Pancreas (tissue), 10 donors: ENCODE data around the gene MELTF. TPM values are rescaled to one million over a fixed set of nuclear protein-coding genes. Genes with fewer than 3 reads are reported as not detected.

Source experiments
- ATAC-seq, 4 donors: fragments of 200-7000 bp; cut with Tn5 transposase; one replicate each; pipeline versions ENCODE4 v1.8.0 to v1.9.1; 2020; ENCODE audit warnings: mild to moderate bottlenecking in 4 of 4, moderate library complexity in 4 of 4
- DNase-seq, 6 donors: peaks; one replicate each; pipeline ENCODE4 v3.0.0-alpha.2; 2020
- FAIRE-seq: peaks from 2 replicates; lab custom pipeline; 2012; peaks lifted over from hg19 to GRCh38; lab: Jason Lieb, UNC
- H3K27ac ChIP-seq, 4 donors: fragments of 200-600 bp; sonication (generic); 1 replicate in 3 of 4; 2 replicates in 1 of 4; pipeline versions ENCODE4 v1.5.0 to v1.8.0; 2020
- H3K27me3 ChIP-seq, 4 donors: fragments of 200-600 bp; one replicate each; pipeline ENCODE4 v1.8.0; 2021
- H3K36me3 ChIP-seq, 3 donors: fragments of 200-600 bp; sonication (generic) in 1 of 3; one replicate each; pipeline versions ENCODE4 v1.5.0 to v1.8.0; 2020 to 2021
- H3K4me1 ChIP-seq, 3 donors: fragments of 200-600 bp; one replicate each; pipeline ENCODE4 v1.8.0; 2021
- H3K4me3 ChIP-seq, 4 donors: fragments of 200-600 bp; sonication (generic) in 2 of 4; one replicate each; pipeline versions ENCODE4 v1.5.0 to v1.8.0; 2020 to 2021
- H3K9me3 ChIP-seq, 4 donors: fragments of 200-600 bp; one replicate each; pipeline ENCODE4 v1.8.0; 2021
- WGBS, 2 donors: extraction: QIAGEN DNeasy Blood & Tissue Kit; methylation state at CpG; one replicate each; pipeline ENCODE4 v1.1.7; 2013; 5-methylcytosine and 5-hydroxymethylcytosine counted together
- intact Hi-C, 3 donors: fragments of 100-400 bp; cut with DNase I; formaldehyde crosslinking; loops; one replicate each; pipeline versions ENCODE4 v1.11.1 to v1.14.2; 2022
- polyA plus RNA-seq, 2 donors: library from polyadenylated mRNA; stranded (reverse); fragments of 200-250 nt; gene quantifications; one replicate each; pipeline ENCODE4 v1.2.3, GENCODE V29; 2013
- total RNA-seq, 6 donors: library from RNA; stranded (reverse); fragmentation: NEBNext Ultra II Directional in 4 of 6; extraction: Animal tissue kit (Norgen Biotek cat#: 25700) in 4 of 6; gene quantifications; one replicate each; pipeline versions ENCODE4 v1.2.1 to v1.2.4, GENCODE V29; 2021 to 2023
- TF ChIP-seq, protein P1 (sequence below), 4 donors: fragments of 200-600 bp; sonication (generic) in 3 of 4; IDR thresholded peaks; one replicate each; pipeline versions ENCODE4 v1.5.0 to v1.8.0; 2021; ENCODE audit warnings: antibody characterized with exemption in 4 of 4
- donor health status: healthy with polysubstance abuse.
- donor health status: DM: no; HTN: no; CAD: no; lungs with moderate emphysema.
- donor health status: DM: no; HTN: no; CAD: no.
- donor health status: control.
- donor health status: control.
- donor health status: Bipolar disorder and iron deficiency.
- donor health status: DM: yes; HTN: yes; CAD: no.
- donor health status: DM: no; HTN: no; CAD: no.
- donor health status: DM: no; HTN: no; CAD: no.
- donor health status: DM: yes; HTN: yes; CAD: no.

Gene MELTF
- total and polyA plus RNA-seq, 8 donors = 2.9 to 21.7 (median 6.8) TPM

DNA sequence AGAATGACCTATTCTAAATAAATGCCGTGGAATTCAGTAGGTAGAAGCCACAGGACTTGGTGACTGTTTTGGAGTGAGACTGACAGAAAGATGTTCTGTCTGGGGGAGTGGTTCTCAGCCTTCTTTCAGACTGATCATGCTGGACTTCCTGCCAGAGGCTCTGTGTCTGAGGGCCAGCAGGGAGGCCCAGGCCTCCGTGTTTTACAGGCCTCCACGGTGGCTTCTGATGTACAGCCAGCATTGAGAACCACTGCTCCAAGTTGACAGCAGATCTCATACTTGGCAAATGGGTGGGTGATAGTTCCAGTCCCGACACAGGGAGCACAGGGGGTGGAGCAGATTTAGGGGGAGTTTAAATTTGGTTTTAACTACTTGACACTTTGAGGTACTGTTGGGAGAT, 54.3 kb downstream of the MELTF start:
- ATAC-seq (no peak), FAIRE-seq (no peak), DNase-seq (no peak)
- Histone ChIP-seq H3K27me3 (no peaks in the 10 kb centered on the region), H3K27ac (no peak overlapping the region), H3K4me1 (no peaks in the 10 kb centered on the region), H3K4me3 (no peak overlapping the region), H3K36me3 (no peaks in the 10 kb centered on the region), H3K9me3 (no peaks in the 10 kb centered on the region)
- TF ChIP-seq, protein P1, sequence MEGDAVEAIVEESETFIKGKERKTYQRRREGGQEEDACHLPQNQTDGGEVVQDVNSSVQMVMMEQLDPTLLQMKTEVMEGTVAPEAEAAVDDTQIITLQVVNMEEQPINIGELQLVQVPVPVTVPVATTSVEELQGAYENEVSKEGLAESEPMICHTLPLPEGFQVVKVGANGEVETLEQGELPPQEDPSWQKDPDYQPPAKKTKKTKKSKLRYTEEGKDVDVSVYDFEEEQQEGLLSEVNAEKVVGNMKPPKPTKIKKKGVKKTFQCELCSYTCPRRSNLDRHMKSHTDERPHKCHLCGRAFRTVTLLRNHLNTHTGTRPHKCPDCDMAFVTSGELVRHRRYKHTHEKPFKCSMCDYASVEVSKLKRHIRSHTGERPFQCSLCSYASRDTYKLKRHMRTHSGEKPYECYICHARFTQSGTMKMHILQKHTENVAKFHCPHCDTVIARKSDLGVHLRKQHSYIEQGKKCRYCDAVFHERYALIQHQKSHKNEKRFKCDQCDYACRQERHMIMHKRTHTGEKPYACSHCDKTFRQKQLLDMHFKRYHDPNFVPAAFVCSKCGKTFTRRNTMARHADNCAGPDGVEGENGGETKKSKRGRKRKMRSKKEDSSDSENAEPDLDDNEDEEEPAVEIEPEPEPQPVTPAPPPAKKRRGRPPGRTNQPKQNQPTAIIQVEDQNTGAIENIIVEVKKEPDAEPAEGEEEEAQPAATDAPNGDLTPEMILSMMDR (IDR thresholded peaks at IDR 0.05) = no peak
- WGBS, 2 donors = 60 to 79% methylated on average over 4 of the region's 4 CpGs
- intact Hi-C loops = no loop called here

DNA sequence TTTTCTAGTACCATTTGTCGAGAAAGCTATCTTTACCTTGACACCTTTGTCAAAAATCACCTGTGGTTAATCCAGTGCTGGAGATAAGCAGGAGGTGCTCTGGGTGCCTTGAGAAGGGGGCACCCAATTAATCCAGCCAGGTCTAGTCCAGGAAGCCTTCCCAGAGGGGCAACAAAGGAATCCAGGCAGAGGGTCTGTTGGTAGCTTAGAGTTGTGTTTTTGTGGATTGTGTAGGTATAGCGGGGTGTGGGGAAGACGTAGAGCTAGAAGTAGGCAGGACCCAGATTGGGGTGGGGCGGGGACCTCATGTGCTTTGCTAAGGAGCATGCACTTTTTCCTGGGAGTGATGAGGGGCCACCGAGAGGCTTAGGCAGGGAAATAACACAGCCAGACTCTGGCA, 55.0 kb downstream of the MELTF start:
- no peak for FAIRE-seq
- no peaks in the 10 kb centered on the region for H3K27me3 ChIP-seq
- no peaks in the 10 kb centered on the region for H3K9me3 ChIP-seq
- H3K4me3 ChIP-seq = no peak overlapping the region
- TF ChIP-seq, protein P1 (IDR thresholded peaks at IDR 0.05) = no peak
- no peak for ATAC-seq
- DNase-seq = no peak
- H3K4me1 ChIP-seq = no peaks in the 10 kb centered on the region
- H3K36me3 ChIP-seq = no peaks in the 10 kb centered on the region
- WGBS, 2 donors = 60 to 65% methylated on average over 5 of the region's 5 CpGs
- intact Hi-C loops = no loop called here
- no peak overlapping the region for H3K27ac ChIP-seq

DNA sequence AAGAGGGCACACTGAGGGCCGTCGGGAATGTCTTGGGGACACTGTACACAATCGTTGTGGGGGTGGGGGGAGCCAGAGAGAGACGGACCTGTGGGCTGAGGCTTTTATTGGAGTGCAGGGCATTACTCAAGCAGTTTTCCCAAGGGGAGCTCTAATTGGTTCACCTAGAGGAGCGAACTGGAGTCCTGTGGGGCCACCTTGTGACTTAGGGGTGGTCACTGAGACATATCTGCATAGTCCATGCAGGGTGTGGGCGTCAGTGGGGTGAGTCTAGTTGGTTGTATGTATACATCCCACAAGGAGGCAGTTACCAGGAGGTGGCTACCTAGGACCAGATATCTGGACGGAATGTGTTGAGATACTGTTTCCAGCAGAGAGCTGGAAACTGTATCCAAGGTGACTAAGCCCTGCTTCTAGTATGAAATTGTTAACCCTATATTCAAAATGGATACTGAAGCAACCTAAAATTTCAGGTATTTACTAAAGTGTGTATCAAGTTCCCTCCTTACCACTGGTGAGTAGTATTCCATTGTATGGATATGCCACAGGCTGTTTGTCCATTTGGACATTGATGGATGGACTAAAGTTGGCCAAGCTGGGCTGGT, 58.4 kb downstream of the MELTF start:
- WGBS, 2 donors = 69 to 76% methylated on average over 7 of the region's 7 CpGs
- FAIRE-seq (no peak), DNase-seq (no peak), ATAC-seq (no peak)
- intact Hi-C loops = no loop called here
- no peaks in the 10 kb centered on the region for H3K27me3 ChIP-seq
- peaks cover 0 to 4% (median 0%) of the 10 kb centered on the region in 3 donors for H3K4me1 ChIP-seq
- H3K36me3 ChIP-seq = no peaks in the 10 kb centered on the region
- no peak overlapping the region for H3K27ac ChIP-seq
- TF ChIP-seq, protein P1 (IDR thresholded peaks at IDR 0.05) = no peak
- H3K4me3 ChIP-seq = no peak overlapping the region
- no peaks in the 10 kb centered on the region for H3K9me3 ChIP-seq

DNA sequence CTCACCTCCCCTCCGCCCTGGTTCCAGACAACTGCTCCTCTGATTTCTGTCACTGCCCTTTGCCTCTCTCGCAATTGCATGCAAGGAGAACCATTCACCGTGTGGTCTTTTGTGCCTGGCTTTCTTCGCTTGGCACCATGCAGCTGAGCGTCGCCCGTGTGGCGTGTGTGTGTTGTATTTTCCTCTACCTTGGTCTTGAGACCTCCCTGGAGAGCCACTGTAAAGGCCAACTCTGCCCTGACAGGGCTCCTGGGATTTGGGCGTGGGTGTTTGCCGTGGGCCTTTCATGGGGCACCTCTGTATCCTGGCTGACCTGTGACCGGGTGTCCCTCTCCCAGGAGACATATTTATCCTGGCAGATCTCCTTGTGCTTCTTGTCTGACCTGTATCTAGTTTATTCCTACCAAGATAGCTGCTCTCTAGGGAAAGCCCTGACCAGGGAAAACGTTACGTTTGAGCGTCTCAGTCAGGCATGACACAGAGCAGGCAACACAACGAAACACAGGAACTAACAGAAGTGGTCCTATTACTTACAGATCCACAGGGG, 59.0 kb downstream of the MELTF start:
- H3K9me3 ChIP-seq = no peaks in the 10 kb centered on the region
- WGBS, 2 donors = 74 to 81% methylated on average over 15 of the region's 15 CpGs
- TF ChIP-seq, protein P1 (IDR thresholded peaks at IDR 0.05) = no peak
- H3K4me3 ChIP-seq = no peak overlapping the region
- H3K36me3 ChIP-seq = no peaks in the 10 kb centered on the region
- H3K4me1 ChIP-seq = peaks cover 0 to 4% (median 0%) of the 10 kb centered on the region in 3 donors
- DNase-seq = no peak
- no peak overlapping the region for H3K27ac ChIP-seq
- intact Hi-C loops = no loop called here
- no peak for FAIRE-seq
- no peaks in the 10 kb centered on the region for H3K27me3 ChIP-seq
- no peak for ATAC-seq
